Heart left ventricle (tissue), 13 donors: ENCODE results near the gene SPATA22.

Experiments used
- POLR2A ChIP-seq, 2 donors: fragments of 450-650 bp; IDR thresholded peaks; one replicate each; pipeline ENCODE4 v1.6.1; 2017; ENCODE audit warnings: antibody characterized with exemption in 2 of 2, mild to moderate bottlenecking in 2 of 2, moderate library complexity in 2 of 2
- TF ChIP-seq, protein P1 (sequence below), 12 donors: fragments of 200-600 bp; sonication (generic) in 4 of 12; IDR thresholded peaks; one replicate each; pipeline versions ENCODE4 v1.5.0 to v1.8.0; 2018 to 2022; ENCODE audit warnings: antibody characterized with exemption in 12 of 12, mild to moderate bottlenecking in 5 of 12
- donor health status: ischemic (EF 13 %, LVEDD 7.1; RV severe dilation, severe dysfunction).
- donor health status: DM: no; HTN: yes; CAD: no.
- donor health status: DM: no; HTN: no; CAD: no.
- donor health status: ischemic (EF 25% LVEDD 6.9; RV normal size, moderate dysfunction).
- donor health status: ischemic (EF 25% LVEDD 5.7; RV mildly dilated, moderate dysfunction).
- donor health status: ischemic (EF 35%, LVEDD 5.7; RV mildly dilated, moderate dysfunction).
- donor health status: nonischemic (EF 11% LVEDD 7.7; RV severe dilation, severe dysfunction).
- donor health status: DM: yes; HTN: yes; CAD: no.
- donor health status: PGD.
- donor health status: ischemic (EF 29% LVEDD 5.4; RV normal size, mild dysfunction).
- donor health status: nonischemic (EF 23%, LVEDD 6.1; RV moderate dilation, normal function).

GRCh38 chr17:3506054-3506453 lies 34.4 kb upstream of the SPATA22 start:
- TF ChIP-seq, protein P1, sequence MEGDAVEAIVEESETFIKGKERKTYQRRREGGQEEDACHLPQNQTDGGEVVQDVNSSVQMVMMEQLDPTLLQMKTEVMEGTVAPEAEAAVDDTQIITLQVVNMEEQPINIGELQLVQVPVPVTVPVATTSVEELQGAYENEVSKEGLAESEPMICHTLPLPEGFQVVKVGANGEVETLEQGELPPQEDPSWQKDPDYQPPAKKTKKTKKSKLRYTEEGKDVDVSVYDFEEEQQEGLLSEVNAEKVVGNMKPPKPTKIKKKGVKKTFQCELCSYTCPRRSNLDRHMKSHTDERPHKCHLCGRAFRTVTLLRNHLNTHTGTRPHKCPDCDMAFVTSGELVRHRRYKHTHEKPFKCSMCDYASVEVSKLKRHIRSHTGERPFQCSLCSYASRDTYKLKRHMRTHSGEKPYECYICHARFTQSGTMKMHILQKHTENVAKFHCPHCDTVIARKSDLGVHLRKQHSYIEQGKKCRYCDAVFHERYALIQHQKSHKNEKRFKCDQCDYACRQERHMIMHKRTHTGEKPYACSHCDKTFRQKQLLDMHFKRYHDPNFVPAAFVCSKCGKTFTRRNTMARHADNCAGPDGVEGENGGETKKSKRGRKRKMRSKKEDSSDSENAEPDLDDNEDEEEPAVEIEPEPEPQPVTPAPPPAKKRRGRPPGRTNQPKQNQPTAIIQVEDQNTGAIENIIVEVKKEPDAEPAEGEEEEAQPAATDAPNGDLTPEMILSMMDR (IDR thresholded peaks at IDR 0.05): no peak
- no peak for TF ChIP-seq POLR2A (IDR thresholded peaks at IDR 0.05)
